Middle frontal gyrus (tissue), 1 donor: ENCODE data around the gene PLCZ1.
"Not testable (repeated sequence)": the region's sequence is repeated elsewhere in the genome, so short reads cannot be mapped to it uniquely, and the experiment has no call there.

ENCODE experiments used
- DNase-seq: peaks from one replicate; pipeline ENCODE4 v3.0.0-alpha.2; 2015; ENCODE audit warnings: low spot score; ENCODE audit errors: extremely low spot score

The PLCZ1 gene

DNA sequence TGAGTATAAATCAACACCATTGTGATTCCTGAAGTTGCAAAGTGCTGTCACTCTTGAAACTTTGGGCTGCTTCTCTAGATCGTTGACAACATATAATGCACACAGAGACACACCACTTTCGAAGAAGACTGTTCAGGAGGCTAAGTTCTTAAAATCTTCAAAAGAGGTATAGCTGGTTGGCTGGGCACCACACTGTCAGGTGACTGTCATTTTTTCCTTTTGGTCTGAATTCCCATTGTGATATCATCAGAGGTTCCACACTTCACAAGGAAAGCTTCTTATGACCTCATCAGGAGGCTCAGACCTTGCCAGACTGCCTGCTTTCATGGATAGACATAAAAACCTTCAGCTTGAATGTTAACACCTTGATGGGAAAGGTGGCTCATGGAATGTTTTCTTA is at the start of gene PLCZ1, which contains the start of gene CAPZA3:
Gene PLCZ1, minus strand, starts transcription at position 194 of the 400 bp plus-strand sequence. CDS start 641 bp downstream, outside the sequence.
Gene CAPZA3, plus strand, starts transcription at position 301 of the 400 bp plus-strand sequence. CDS start 150 bp downstream, outside the sequence.
- DNase-seq: no peak

- DNase-seq: not testable (repeated sequence)
Observed at GRCh38 chr12:18785465-18785864, 47.7 kb upstream of the PLCZ1 start.

DNA sequence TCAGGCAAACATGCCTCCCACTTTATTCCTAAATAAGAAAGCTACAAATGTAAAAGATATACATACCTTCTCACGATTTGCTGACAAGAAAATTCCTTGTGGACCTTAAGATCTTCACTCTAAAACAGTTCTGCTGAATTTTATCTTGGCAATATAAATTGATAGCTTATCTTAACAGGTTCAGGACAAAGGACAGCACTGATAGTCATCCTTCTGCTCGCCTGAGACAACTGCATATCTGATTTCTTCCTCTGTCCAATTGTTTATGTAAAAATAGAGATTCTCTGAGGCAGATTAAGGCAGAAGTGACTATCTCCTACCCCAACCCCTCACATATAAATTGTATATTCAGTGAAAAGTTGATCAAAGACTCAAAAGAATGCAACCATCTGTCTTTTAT is 45.0 kb upstream of the PLCZ1 start:
- no peak for DNase-seq

GRCh38 chr12:18766479-18766878 is 28.7 kb upstream of the PLCZ1 start:
- not testable (repeated sequence) for DNase-seq

DNA sequence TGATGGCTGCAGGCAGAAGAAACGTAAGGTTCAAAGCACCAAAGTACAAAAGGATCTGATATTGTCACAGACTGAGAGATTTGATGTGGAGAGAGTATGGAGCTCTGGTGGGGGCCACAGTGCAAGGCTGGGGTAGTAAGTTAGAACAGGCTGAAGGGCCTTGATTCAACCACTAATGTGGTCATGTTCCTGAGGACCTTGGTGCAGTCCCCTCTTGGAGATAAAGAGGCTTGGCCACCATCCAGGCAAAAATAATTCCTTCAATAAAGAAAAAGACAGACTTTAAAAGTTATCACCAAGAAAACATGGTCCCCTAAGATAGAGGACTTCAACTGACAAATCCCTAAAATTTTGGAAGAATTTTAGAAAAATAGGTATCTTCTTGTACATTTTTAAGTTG is 17.5 kb upstream of the PLCZ1 start:
- no peak for DNase-seq

- no peak for DNase-seq
Observed at GRCh38 chr12:18754124-18754707, 16.4 kb upstream of the PLCZ1 start.

- DNase-seq: no peak
Observed at GRCh38 chr12:18753481-18754123, 15.8 kb upstream of the PLCZ1 start.

DNA sequence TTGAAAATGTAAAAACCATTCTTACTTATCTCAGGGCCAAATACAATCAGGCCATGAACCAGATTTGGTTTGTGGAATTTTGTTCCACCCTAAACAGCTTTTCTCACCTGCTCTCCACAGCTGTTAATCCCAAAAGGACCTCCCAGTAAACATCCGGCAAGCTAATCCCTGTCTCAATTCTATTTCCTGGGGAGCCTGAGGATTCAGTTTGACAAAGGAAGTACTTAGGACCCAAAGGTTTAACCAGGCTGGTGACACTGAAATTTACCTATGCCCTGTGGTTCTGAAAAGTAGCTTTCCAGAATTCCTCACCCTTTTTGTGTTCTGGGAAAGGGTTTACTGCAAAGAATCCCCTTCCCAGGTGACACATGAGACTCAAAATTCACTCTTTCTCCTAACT is 15.1 kb upstream of the PLCZ1 start:
- DNase-seq: no peak

DNA sequence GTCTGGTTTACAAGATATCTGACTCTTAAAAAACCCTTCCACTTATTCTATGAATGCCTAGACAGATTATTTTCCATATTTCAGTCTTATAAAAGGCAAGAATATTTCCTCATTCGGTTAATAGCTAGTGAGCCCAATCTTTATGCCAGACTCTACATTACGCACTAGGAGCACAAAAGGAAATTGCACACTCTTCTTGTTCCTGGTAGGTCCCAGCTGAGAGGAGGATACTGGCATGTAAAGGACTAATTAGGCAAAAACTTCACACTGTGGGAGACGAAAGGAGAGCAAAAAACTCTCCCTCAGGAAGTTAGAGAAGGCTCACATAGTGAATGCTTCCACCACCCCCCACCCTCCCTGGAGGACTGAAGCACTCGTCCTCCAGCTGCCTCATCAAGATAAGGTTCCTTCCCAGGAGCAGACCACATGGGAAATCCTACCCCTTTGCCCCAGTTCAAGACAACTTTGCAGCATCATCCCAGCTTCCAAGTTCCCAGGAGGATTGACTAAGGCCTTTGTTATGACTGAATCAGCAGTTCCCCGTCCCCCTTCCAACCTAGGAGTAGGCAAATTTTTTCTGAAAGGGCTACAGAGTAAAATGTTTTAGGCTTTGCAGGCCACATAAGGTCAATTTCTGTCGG is 14.6 kb upstream of the PLCZ1 start:
- DNase-seq: no peak

DNA sequence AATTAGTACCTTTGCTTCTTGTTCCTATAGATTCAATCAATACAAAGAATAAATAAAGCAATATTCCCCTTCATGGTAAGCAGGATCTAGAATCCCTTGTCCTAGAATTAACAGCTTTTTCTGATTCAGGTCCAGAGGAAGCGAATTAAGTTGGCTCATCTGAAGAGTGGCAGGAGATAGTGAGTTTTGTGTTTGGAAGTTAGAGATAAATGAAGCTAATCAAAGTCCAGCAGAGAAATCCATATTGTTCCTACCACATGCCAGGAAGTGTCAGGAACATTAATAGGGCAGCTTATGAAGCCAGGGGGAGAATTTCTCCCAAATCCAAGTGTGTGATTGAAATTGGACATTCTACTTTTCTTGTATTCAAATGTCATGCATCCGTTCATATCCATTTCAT is 14.1 kb upstream of the PLCZ1 start:
- DNase-seq: no peak

GRCh38 chr12:18750085-18750484 is 12.3 kb upstream of the PLCZ1 start:
- DNase-seq: no peak

GRCh38 chr12:18749386-18749957 is 11.7 kb upstream of the PLCZ1 start:
- DNase-seq: no peak

- DNase-seq: no peak
Observed at GRCh38 chr12:18747895-18748294, 10.1 kb upstream of the PLCZ1 start.

- DNase-seq: no peak
Observed at GRCh38 chr12:18731156-18731555, 6.7 kb downstream of the PLCZ1 start.

DNA sequence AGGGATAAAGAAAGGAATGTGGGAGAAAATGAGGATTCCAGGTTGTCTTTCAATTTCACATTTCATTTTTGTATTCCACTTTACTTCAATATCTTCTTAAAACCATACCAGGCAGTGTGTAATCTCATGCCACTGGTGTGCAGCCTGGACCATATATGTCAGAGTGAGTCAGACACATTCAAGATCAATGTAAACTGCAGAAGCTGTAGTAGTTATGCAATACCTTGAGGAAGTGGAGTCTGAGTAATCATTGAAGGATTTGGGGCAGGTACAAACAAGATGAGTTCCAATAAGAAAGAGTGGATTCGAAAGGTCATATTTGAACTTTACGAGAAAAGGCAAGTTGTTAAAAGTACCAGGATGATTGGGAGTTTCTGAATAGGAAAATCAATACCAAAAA is 14.1 kb downstream of the PLCZ1 start:
- no peak for DNase-seq

GRCh38 chr12:18721452-18721851 is 16.4 kb downstream of the PLCZ1 start:
- DNase-seq: no peak

DNA sequence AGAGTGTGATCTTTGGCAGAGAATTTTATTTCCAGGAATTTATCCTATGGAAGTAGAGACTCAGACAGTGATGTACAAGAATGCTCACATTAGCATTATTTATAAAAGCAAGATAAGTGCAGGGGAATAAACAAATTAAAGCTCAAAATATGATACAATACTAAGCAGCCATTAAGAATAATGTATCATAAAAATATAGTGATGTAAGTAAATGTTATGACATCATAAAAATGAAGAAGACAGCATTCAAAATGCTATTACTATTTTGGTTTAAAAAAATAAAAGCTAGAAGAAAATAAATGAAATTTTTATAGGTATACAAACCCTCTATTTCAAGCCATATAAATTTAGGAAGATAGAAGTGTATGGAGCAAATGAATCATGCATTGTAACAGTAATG is 17.1 kb downstream of the PLCZ1 start:
- DNase-seq: no peak

- no peak for DNase-seq
Observed at GRCh38 chr12:18719922-18720510, 17.8 kb downstream of the PLCZ1 start.

DNA sequence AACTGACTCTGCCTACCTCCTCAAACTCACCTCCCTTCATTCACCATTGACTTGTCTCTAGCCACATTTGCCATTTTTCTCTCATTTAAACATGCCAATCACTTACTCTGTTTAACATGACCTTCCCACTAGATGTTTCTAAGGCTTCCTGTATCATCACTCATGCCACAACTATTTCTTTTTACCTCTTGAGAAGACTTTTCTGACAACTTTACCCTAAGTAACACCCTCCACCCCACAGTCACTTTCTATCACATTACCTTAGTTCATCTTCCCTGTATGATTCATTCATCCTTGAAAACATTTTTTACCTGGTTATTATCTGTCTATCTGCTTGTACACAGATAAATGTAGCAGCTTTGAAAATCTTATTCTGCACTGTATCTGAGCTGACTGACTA is 19.4 kb downstream of the PLCZ1 start:
- no peak for DNase-seq

DNA sequence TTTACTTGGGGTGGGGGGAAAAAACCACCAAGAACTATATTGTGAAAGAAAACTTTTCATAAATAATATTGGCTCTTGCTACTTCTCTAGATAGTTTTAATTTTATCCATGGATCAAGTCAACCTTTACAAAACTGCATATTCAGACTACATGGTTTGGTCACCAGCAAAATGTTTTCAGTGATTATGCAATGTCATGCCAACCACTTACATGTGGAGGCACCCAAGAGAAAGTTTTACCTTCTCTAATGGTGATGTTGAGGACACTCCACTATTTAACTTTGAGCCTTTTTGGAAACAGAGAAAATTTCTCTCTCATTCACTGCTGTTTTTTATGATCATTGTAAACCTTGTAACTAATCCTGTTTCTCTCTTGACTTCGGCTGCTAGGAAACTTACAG is 21.6 kb downstream of the PLCZ1 start:
- no peak for DNase-seq

DNA sequence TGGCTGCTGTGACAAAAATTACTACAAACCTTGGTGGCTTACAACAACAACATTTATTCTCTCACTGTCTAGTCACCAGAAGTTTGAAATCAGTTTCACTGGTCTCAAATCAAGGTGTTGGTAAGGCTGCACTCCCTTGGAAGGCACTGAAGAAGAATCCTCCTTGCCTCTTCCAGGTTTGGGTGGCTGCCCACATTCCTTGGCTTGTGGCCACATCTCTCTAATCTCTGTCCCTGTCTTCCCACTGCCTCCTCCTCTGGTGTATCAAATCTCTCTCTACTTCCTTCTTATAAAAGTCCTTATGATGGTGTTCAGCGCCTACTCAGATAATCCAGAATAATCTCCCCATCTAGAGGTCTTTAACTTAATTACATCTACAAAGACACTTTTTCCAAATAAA is 31.0 kb downstream of the PLCZ1 start:
- no peak for DNase-seq

DNA sequence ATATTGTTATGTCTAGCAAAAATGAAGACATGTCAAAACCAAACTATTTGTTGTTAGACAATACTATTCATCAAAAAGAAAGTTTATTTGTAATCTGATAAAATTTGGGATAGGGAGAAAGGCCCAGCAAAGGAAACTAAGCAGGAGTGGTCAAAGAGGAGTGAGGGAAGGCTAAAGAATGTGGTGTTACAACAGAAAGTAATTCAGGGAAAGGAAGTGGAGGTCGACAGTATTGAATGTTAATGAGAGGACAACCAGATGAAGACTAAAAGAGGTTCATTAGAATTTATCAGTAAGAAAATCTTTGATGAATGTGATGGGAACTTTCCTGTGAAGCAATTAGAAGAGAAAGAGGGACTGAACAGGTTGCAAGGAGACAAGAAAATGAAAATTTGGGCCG is 33.9 kb downstream of the PLCZ1 start:
- DNase-seq: no peak
